ENCODE measurements around the gene PPARG.

Gene PPARG

DNA sequence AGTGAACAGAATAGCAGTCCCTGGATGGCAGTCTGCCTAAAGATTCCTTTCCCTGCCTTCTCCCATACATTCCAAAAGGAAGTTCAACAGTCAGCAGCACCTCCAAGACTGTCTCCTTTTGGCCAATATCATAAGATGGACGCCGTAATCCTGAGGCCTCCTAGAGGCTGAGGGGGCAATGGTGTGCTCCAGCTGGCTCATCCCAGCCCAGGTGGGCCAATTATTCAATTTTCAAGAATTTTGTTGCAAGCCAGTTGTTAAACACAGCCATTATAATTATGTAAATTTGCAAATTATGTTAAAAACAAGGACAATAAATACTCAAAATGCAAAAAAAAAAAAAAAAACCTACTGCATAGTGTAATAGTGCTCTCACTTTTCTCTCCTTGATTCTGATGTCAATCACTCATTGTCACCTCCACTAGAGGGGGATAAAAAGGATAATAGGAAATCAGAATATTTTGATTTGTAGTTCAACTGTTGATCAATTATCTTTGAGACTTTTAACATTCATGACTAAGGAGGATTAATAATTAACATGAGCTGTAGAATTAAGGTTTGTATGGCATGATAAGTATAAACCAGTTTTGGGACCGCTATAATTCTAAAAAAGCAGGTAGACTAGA, 40.1 kb downstream of the PPARG start:
- no peak overlapping the region for H2AFZ ChIP-seq (ENCODE audit: low read length)
- no peak for TF ChIP-seq EZH2phosphoT487 (IDR thresholded peaks at IDR 0.05; ENCODE audit: low read length)
- TF ChIP-seq EZH2 (optimal IDR thresholded peaks at IDR 0.05; ENCODE audit: low read depth, low read length), result no peak
- TF ChIP-seq, protein P1, sequence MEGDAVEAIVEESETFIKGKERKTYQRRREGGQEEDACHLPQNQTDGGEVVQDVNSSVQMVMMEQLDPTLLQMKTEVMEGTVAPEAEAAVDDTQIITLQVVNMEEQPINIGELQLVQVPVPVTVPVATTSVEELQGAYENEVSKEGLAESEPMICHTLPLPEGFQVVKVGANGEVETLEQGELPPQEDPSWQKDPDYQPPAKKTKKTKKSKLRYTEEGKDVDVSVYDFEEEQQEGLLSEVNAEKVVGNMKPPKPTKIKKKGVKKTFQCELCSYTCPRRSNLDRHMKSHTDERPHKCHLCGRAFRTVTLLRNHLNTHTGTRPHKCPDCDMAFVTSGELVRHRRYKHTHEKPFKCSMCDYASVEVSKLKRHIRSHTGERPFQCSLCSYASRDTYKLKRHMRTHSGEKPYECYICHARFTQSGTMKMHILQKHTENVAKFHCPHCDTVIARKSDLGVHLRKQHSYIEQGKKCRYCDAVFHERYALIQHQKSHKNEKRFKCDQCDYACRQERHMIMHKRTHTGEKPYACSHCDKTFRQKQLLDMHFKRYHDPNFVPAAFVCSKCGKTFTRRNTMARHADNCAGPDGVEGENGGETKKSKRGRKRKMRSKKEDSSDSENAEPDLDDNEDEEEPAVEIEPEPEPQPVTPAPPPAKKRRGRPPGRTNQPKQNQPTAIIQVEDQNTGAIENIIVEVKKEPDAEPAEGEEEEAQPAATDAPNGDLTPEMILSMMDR (IDR thresholded peaks at IDR 0.05; ENCODE audit: low read length), result no peak

DNA sequence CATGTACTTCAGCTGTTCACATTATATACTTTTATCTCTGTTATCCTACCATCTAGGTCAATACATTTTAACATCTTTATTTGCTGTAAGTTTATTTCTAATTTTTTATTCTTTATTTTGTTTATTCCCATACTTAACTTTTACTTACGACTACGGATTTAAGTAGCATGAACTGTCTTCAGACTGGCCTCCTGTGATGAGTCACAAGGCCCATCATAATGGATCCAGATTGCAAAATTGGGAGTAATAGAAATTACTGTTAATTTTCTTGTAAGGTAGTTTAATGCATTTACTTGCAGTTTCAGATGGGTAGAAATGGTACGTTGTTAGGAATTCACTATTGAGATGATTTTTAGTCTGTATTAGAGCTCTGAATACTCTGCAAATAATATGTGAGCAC, 45.9 kb downstream of the PPARG start:
- Histone ChIP-seq H3K9me2 (replicated peaks; ENCODE audit: insufficient read depth, low read length) (no peaks in the 10 kb centered on the region), H2AFZ (ENCODE audit: low read length) (no peak overlapping the region), H3K4me2 (ENCODE audit: low read depth, low read length) (no peak overlapping the region), H3K79me2 (ENCODE audit: low read length) (no peaks in the 10 kb centered on the region), H3K9me3 (replicated peaks; ENCODE audit: insufficient read depth, low read length) (no peaks in the 10 kb centered on the region), H3K9ac (ENCODE audit: low read length) (no peak overlapping the region), H3K27me3 (replicated peaks; ENCODE audit: insufficient read depth, low read length) (no peaks in the 10 kb centered on the region), H3F3A (ENCODE audit: insufficient read depth, low read length) (no peaks in the 10 kb centered on the region), H3K4me1 (ENCODE audit: low read length) (no peaks in the 10 kb centered on the region), H3K4me3 (ENCODE audit: low read length) (no peak overlapping the region), H3K36me3 (replicated peaks; ENCODE audit: insufficient read depth, low read length) (no peaks in the 10 kb centered on the region), H4K20me1 (ENCODE audit: insufficient read depth, low read length) (no peaks in the 10 kb centered on the region), H3K27ac (ENCODE audit: low read length) (no peak overlapping the region)
- TF ChIP-seq, protein P1 (IDR thresholded peaks at IDR 0.05; ENCODE audit: low read length), result no peak
- no peak for TF ChIP-seq EZH2 (optimal IDR thresholded peaks at IDR 0.05; ENCODE audit: low read depth, low read length)
- TF ChIP-seq EZH2phosphoT487 (IDR thresholded peaks at IDR 0.05; ENCODE audit: low read length), result no peak
- DNase-seq, result no peak

More for the DNA sequence above, 40.1 kb downstream of the PPARG start:
- H3K4me2 ChIP-seq (ENCODE audit: low read depth, low read length), result no peak overlapping the region
- H3K4me1 ChIP-seq (ENCODE audit: low read length), result no peaks in the 10 kb centered on the region
- no peaks in the 10 kb centered on the region for H3K36me3 ChIP-seq (replicated peaks; ENCODE audit: insufficient read depth, low read length)
- no peak overlapping the region for H3K9ac ChIP-seq (ENCODE audit: low read length)
- H3K4me3 ChIP-seq (ENCODE audit: low read length), result no peak overlapping the region
- no peaks in the 10 kb centered on the region for H3F3A ChIP-seq (ENCODE audit: insufficient read depth, low read length)
- no peak for DNase-seq
- H3K79me2 ChIP-seq (ENCODE audit: low read length), result no peaks in the 10 kb centered on the region
- no peaks in the 10 kb centered on the region for H3K9me3 ChIP-seq (replicated peaks; ENCODE audit: insufficient read depth, low read length)
- no peaks in the 10 kb centered on the region for H3K9me2 ChIP-seq (replicated peaks; ENCODE audit: insufficient read depth, low read length)
- H3K27me3 ChIP-seq (replicated peaks; ENCODE audit: insufficient read depth, low read length), result no peaks in the 10 kb centered on the region
- H4K20me1 ChIP-seq (ENCODE audit: insufficient read depth, low read length), result no peaks in the 10 kb centered on the region
- H3K27ac ChIP-seq (ENCODE audit: low read length), result no peak overlapping the region

DNA sequence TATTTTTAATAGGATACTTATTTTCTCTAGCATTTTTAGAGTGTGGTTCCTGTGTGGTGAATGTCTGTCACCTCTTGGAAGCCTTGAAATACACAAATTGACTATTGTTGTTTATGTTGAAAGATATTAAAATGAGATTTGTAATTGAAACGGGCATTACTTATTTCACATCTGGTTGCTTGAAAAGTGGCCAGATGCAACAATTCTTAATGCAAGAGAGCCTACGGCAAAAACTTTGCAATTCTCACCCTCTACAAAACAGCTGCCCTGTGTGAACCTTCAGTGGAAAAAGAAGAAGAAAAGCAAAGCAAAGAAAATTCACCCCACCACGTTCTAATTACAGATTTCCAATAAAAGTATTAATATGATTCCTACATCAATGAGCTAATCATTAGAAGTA, 46.6 kb downstream of the PPARG start:
- Histone ChIP-seq H3F3A (ENCODE audit: insufficient read depth, low read length) (no peaks in the 10 kb centered on the region), H3K4me2 (ENCODE audit: low read depth, low read length) (no peak overlapping the region), H3K4me1 (ENCODE audit: low read length) (no peaks in the 10 kb centered on the region)

More for the DNA sequence above, 46.6 kb downstream of the PPARG start:
- no peak overlapping the region for H3K4me3 ChIP-seq (ENCODE audit: low read length)
- no peak overlapping the region for H3K9ac ChIP-seq (ENCODE audit: low read length)
- no peak overlapping the region for H2AFZ ChIP-seq (ENCODE audit: low read length)
- H3K27me3 ChIP-seq (replicated peaks; ENCODE audit: insufficient read depth, low read length), result no peaks in the 10 kb centered on the region
- H3K9me2 ChIP-seq (replicated peaks; ENCODE audit: insufficient read depth, low read length), result no peaks in the 10 kb centered on the region
- no peaks in the 10 kb centered on the region for H4K20me1 ChIP-seq (ENCODE audit: insufficient read depth, low read length)
- no peak overlapping the region for H3K27ac ChIP-seq (ENCODE audit: low read length)
- no peak for TF ChIP-seq EZH2 (optimal IDR thresholded peaks at IDR 0.05; ENCODE audit: low read depth, low read length)
- no peak for TF ChIP-seq EZH2phosphoT487 (IDR thresholded peaks at IDR 0.05; ENCODE audit: low read length)
- TF ChIP-seq, protein P1 (IDR thresholded peaks at IDR 0.05; ENCODE audit: low read length), result no peak
- H3K79me2 ChIP-seq (ENCODE audit: low read length), result no peaks in the 10 kb centered on the region
- DNase-seq, result no peak
- no peaks in the 10 kb centered on the region for H3K36me3 ChIP-seq (replicated peaks; ENCODE audit: insufficient read depth, low read length)
- no peaks in the 10 kb centered on the region for H3K9me3 ChIP-seq (replicated peaks; ENCODE audit: insufficient read depth, low read length)

All from MM.1S (cell line).